A204.1 (cell line): Measurements from ENCODE around the gene NOTCH3.

Experiments used
- FAIRE-seq: peaks from 2 replicates; lab custom pipeline; 2012; peaks lifted over from hg19 to GRCh38; lab: Jason Lieb, UNC

NOTCH3 gene

DNA sequence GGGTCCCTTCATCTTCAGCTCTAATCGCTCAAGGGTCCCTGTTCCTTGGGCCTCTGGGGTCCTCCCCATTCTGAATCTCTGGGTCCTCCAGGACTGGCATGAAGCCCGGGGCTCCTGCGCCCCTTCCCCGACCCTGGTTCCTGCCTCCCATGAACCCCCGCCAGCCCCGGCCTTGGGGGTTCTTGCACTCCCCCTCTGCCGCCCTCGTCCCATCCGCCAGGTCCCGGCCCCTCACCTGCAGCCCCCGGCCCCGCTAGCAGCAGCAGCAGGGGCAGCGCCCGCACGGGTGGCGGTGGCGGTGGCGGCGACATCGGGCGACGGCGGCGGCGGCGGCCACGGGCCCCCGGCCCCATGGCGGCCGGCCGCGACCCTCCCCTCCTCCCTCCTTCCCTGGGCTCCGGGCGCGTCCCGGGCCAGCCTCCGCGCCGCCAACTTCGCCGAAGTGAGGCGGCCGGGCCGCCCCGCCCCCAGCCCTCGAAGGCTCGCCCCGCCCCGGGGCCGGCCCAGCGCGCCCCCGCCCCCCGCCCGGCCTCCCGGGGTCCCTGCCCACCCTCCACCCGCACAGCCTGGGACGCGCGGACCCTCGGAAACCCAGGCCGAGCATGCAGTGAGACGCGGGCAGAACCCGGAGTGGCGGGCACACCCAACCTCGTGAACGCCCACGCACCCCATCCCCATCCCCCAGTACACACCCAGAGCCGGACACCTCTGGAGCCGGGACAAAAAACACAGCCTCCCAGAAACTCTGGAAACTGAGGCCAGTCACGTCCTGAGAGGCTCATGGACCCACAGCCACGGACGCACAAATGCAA, at the start of gene NOTCH3:
NOTCH3 (minus strand) TSS at position 443 of the 812 bp plus-strand sequence; CDS start at position 353, 90 bp downstream.
- no peak for FAIRE-seq

DNA sequence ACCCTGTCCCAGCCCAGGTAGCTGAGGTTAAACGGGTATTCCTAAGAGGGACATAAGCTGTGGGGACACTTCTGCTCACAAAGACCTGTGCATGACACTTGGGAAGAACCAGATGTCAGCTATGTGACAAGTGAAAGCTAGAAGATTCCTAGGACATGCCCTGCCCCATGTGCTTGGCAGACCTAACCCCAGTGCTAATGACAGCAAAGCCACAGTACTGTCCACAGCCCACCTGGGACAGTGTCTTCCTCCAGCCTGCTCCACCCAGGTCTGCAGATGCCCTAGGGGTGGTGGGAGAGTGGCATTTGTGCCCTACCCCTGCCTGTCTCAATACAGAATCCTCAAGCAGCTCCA, 49.8 kb upstream of the NOTCH3 start:
- no peak for FAIRE-seq

DNA sequence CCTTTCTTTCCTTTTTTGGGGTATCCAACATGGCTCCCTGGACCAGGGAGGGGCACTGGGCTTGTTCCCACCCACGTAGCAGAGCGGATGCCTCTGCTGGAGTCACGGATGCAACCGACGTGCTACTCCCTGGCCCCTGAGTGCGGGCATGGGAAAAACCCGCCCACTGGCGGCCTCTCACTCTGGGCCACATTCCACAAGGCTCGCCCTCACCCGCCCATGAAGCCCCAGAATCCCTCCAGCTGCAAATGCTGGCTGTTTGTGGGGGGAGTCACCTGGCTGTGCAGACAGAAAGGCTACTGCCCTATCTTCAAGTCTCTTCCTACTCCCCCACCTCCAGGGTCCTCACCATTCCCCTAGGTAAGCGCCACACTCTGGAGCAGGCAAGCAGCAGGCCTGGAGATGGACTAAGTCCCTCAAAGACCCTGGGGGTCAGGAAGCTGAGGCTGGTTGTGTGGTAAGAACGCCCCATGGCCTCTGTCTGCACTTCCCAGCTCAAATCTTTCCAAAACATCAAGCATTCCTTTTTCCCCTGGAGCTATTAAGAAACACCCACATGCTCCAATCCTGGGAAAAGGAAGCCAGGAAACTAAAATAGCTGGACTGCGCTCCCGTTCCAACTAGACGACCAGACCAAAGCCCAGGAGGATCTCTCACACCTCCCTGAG, 49.3 kb upstream of the NOTCH3 start:
- no peak for FAIRE-seq

DNA sequence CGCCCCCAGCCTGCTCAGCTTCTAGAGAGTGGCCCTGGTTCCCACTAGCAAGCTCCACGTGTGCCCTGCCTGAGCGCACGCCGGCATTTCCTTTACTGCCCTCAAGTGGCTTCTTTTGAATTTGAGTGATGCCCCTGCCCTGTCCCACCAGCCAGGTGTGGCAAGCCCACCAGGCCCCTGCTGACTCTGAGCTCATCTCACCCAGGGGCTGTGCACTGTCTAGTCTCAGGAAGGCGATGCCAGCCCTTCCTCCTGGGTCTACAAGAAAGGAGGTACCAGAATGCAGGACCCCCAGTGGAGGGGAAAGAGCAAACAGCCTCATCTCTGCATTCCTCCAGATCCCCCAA, 48.7 kb upstream of the NOTCH3 start:
- FAIRE-seq, result no peak

DNA sequence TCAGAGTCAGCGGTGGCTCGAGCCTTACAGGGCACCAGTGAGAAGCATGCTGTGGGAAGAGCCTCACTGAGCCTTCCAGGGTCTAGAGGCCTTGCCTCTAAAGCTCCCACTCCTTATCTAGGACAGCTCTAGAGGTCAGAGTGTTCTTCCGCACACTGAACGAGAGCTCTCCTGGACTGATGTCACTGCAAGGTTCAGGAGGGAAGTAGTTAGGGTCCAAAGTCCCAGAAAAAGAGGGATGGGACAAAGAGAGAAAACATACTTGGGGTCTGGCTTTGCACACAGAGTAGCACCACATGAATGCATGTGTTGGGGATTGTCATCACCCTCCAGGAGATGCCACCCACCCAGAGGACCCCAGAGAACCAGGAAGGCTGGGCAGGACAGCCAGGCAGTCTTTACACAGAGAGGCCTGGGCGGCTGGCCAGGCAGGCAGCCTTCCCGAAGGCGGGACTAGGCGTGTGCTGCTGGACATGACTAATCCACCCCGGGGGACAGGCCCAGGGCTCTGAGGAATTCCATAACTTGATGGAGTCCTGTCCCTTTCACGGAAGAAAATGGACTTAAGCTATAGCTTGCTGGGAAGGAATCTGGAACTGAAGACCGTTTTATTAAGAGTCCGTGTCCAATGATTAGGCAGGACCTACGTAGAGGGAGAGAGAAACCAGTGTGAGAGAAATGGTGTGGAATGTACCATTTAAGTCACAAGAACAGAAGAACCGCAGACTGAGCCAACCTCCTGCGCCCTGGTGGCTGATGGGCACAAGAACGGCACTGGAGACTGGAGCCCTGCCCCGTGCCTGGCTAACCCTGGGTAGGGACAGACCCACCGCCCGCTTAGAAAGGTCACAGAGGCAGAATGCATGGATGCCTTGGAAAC, 48.1 kb upstream of the NOTCH3 start:
- FAIRE-seq, result no peak

DNA sequence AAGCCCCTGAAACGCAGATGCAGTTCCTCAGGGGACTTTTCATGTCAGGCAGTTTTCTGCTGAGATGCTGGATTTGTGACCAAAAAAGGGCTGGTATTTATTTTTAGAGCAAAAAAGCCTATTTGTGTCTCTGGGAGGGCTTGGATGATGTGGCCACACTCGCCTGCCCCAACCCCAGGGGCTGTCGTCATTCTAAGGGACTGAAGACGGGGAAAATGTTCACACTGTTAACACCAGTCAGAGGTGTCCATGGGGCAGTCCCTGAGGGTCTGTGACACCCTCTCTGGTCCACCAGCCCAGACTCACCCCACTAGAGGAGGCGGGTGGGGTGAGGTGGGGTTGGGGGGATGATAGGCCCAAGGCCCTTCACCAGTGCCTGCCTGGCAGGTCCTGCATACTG, 47.3 kb upstream of the NOTCH3 start:
- no peak for FAIRE-seq

DNA sequence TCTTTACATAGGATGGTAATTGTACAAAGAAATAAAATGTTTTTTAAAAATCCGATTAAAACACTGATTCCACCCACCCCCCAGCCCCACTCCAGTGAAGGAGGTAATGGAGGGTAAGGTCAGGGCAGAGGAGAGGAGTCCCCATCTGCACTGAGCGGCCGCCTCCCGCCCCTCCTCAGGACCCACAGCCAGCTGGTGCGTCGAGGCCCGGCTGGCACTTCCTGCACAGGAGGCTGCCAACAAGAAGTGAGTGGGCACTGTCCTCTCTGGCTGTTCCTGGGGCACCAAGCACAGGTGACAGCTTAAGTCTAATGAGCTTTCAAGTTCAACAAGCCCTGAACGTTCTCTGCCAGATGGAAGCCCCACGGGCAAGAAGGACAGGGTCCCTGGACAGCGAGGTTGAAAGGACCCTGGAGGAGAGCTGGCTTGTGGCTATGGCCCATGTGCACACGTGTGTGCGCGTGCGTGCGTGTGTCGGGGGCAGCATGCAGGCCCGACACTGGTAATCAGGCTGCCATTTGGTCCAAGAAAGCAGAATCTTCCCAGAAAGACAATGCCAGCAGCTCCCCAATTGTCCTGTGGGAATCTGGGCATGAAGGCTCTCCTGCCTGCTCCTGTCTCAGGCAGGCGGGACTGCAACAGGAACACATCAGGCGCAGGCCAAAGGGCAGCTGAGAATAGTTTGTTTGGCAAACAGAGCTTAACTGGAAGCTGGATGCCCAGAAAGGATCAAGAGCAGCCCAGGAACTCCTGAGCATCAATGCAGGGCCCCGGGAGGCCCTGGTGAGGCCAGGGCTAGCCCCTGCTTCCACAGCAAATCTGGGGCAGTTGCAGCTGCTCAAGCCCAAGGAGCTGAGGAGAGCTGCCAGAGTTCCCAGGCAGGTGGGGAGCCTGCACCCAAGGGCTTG, 46.6 kb upstream of the NOTCH3 start:
- FAIRE-seq, result no peak

DNA sequence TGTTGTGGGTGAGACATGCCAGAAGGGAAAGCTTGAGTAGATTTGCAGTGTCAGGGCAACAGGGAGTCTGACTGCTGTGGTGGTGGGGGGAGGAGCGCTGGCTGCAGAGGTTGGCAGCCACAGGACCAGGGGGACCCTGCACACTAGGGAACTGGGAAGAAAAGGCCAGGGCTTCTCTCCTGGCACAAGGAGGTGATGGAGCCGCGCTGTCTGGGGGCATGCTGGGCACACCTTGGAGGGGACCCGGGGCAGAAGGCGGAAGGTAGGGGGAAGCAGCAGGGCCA, 45.3 kb upstream of the NOTCH3 start:
- FAIRE-seq, result no peak

DNA sequence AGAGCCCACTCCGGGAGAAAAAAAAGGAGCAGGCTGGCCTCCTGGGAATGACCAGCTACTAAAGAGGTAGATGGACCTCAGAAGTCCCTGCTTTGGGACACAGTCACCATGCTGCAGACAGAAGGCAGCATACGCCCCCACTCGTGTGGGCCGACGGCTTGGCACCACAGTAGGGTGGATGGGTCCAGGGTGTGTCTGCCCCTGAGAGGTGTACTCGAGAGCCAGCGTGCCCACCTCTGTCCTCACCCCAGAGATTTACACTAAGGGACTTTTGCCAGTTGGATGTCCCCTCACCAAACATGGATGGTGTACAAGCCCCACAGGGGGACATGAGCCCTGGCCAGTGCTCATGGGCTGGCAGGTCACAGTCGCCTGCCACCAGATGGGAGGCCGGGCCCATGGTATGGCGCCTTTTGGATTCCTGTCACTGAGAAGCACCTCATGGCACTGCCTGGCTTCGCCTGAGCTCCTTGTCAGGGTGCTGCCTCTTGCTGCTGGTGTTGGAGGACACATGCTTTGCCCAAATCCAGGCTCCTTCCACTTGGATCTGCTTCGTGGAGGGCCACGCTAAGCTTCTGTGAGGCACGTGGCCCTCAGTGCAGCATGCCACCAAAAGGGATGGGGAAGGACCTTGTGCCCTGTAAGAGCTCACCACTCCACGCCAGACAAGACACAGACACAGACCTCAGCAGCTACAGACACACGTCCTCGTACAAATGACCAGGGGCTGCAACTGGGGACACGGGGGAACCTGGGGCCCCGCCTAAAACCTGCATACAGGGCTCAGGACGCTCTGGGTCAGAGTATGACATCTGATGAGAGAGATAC, 44.8 kb upstream of the NOTCH3 start:
- no peak for FAIRE-seq

DNA sequence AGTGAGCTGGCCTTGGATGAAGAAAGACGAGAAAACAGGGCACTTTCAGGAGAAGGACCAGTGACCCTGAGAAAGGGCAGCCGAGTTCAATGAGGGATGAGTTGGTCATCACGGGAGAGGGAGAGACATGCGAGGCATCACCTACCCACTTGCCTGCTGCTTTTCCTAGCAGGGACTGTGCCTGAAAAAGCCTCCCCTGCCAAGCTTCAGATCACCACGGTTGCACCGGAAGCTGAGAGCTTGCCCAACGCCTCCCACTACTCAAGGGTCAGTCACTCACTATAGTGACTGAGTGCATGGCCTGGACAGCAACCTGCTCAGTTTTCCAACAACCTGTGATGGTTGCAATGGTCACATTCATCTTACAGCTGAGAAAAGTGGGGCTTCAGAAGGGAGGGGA, 44.0 kb upstream of the NOTCH3 start:
- no peak for FAIRE-seq

DNA sequence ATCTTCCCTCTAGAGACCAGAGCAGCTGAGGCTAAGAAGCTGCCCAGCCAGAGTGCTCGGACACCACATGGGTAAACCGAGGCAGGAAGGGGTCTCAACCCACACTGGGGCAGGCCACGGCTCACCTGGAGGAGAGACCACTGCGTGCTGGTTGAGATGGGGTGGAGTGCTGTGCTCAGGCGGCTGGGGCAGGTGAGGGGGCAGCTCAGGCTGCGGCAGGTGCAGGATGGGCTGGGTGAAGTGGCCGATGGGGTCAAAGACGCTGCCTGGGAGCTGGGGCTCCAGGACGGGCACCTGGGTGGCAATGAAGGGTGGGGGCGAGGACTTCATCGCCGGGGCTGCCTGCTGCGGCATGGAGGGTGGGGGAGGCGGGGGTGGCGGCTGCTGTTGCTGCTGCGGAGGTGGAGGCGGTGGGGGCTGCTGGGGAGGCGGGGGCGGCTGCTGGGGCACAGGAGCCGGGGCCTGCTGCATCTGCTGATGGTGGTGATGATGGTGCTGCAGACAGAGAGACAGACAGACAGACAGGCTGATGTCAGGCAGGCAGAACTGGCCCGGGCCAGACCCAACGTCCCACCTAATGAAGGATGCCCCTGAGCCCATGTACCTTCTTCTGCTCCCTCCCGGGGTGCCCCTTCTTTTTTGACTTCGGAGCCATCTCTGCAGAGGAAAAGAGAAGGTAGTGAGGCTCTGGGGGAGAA, 43.5 kb upstream of the NOTCH3 start:
- no peak for FAIRE-seq

DNA sequence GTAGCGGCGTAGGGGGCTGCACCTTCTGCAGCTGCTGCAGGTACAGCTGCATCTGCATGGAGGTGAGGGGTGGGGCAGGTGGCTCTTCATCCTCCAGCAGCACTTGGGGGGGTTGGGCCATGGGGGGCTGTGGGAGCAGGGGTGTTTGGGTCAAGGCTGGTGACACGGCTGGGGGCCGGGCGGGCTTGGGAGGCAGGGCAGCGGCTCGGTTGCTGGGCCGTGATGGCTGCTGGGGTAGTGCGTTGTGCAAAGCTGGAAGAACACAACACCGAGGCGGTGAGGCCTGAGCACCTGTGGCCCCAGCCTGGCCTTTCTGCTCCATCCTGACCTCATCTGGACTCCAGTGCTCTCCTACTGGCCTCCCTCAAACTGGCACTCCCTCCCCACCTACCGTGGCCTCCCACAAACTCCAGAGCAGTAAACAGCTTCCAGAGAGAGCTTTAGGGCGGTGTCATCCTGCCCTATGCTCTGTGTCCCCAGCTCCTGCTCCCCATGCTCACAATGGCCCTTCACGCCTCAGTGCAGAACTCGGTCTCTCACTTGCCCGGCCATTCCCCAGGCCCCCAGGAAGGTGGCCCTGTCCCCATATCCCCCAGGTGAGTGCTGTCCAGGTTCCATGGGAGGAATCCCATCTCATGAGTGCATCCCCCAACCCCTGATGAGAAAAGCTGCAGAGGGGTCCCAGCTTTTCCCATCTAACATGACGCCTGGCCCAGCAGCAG, 42.6 kb upstream of the NOTCH3 start:
- FAIRE-seq, result no peak

DNA sequence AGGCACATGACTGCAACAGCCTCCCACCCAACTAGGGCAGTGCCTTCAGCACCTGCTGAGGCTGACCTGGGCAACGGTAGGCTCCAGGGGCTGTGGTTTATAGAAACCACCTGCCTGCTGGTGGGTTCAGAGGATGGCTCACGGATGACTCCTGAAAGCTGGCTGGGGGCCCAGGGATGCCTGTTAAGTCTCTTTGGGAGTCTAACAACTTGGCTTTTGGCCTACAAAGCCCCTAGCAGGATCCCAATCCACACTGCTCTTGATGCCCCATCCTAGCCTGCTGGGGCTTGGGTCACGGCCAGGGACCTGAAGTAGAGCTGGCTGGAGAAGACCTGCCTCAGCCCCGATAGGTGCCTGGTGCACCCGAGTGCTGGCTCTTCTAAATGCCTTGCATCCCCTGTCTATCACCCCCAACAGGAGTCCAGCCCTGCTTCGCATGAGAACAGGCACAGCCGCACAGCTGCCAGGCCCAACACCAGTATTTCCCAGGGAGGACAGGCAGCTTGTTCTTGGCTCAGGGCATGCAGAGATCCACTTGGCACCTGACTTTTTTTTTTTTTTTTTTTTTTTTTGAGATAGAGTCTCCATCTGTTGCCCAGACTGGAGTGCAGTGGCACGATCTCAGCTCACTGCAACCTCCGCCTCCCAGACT, 40.6 kb upstream of the NOTCH3 start:
- no peak for FAIRE-seq

DNA sequence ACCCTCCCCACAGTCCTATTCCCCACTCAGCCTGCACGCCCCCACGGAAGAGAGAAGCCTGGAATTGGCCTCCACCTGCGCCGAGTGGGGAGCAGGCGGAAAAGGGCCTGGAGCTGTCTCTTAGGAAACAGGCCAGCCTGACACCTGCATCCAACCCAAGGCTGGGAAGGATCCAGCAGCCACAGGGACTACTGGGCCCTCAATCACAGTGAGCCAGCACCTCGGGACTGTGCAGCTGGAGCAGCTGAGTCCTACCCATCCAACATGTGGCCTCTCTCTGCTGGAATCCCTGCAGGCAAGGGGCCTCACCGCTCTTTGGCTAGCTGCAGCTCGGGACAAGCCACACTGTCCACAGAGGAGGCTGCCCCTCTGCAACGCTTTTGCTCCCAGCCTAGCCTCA, 39.7 kb upstream of the NOTCH3 start:
- no peak for FAIRE-seq

DNA sequence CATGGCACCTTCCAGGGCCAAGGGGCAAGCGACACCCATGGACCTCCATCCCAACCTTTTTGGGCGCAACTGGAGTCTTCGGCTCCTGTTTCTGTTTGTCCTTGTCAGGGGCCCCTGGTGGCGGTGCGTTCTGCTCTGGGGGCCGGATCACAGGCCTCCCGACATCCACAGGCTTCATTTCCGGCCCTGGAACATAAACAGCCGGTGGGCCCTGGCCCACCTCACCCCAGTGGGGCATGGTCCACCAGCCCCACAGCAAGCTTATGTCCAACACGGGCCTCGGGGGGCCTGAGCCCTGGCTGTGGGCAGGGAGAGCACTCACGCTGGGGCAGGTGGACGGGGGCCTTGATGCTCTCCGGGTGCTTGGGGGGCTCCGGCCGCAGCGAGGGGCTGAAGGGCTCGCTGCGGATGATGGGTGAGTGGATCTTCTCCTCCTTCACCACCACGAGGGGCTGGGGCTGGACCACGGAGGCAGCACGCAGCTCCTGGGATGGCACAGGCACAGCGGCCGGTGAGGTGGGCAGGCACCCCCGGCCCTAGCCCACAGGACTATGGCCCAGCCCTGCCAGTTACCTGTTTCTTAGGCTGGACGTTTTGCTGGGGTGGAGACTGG, 38.6 kb upstream of the NOTCH3 start:
- no peak for FAIRE-seq

DNA sequence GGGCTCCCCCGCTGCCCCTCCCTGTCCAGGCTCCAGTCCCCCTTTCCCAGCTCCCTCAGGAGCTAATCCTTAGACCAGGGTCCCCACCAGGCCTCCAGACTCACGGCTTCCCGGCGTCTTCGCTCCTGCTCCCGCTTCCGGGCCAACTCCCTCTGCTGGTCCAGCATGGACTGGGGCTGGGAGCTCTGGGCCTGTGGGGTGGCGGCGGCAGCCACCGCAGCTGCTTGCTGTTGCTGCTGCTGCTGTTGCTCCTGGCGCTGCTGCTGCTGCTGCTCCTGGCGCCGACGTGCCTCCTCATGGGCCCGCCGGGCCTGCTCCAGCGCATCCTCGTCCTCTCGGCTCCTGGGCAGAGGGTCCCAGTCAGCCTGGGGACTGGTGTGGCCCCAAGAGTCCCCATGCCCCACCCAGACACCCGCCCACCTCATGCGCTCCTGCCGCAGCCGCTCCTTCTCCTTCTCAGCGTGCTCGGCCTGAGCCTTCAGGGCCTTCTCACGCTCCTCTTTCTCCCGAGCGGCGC, 37.9 kb upstream of the NOTCH3 start:
- no peak for FAIRE-seq

DNA sequence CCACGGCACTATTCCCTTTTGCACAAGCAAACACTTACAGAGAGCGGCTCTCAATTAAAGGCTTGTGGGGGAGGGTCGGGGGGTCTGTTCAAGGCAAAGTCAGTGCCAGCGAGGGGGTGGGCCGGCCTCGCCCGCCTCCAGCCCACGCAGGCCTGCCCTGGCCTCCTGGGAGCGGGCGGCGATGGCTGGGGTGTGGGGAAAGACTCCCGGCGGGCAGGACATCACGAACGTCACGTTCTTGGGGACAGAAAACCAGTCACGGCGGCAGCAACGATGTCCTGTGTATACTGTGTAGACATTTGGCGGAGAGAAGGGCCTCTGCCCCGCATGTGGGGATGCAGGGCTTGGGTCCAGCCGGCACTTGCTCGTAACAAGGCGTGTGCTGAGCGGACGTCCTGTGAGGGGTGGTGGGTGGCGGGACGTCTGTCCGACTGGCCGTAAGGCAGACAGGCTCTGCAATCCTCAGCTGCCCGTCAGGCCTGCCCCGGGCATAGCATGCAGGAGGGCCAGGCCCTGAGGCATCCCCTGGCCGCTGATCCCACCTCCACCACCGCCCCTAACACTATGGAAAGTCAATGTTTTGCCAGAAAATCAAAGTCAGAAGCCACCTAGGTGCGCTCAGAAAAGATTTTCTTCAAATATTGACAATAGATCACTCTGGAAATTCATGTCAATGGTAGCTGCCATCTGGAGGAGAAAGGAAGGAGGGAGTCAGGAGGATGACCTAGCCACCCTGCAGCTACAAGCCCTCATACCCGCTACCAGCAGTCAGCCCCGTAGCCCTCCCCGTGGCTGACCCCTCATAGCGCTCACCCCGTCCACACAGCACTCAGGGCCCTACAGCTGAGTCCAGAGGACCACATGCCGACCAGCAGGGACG, 37.2 kb upstream of the NOTCH3 start:
- FAIRE-seq, result no peak

DNA sequence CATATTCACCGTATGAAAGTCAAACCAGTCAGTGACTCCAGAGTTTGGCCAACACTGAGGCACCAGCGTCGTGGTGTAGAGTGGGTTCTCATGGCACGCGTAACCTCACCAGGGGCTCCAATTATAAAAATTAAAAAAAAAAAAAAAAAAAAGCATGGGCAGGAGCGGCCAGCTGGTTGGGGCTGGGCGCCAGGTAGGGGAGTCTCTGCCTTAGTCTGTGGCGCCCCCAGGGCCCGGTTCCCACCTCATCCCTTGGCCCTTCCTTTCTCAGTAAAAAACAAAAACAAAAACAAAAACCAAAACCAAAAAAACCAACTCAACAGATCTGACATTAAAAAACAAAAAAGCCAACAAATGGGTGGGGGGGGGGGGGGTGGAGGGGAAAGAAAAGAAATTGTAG, 36.1 kb upstream of the NOTCH3 start:
- FAIRE-seq, result no peak
